Stomach (tissue), 9 donors: ENCODE measurements around the gene HNF4A. TPM values are rescaled to one million over a fixed set of nuclear protein-coding genes. Genes with fewer than 3 reads are reported as not detected.

ENCODE experiments used
- DNase-seq, 2 donors: peaks; one replicate each; pipeline versions ENCODE4 v3.0.0 to v3.0.0-alpha.2; 2013 to 2019
- H3K27ac ChIP-seq, 5 donors: fragments of 200-600 bp in 4 of 5; sonication (generic) in 4 of 5; one replicate each; pipeline ENCODE4 v1.5.1; 2013 to 2019; ENCODE audit warnings: mild to moderate bottlenecking in 1 of 5, moderate library complexity in 1 of 5
- H3K27me3 ChIP-seq, 3 donors: fragments of 200-600 bp; sonication (generic); one replicate each; pipeline ENCODE4 v1.5.1; 2017 to 2019; ENCODE audit warnings: mixed run types in 1 of 3
- H3K36me3 ChIP-seq, 4 donors: fragments of 200-600 bp; sonication (generic); 1 replicate in 3 of 4; 2 replicates in 1 of 4; pipeline ENCODE4 v1.5.1; 2016 to 2019
- H3K4me1 ChIP-seq, 4 donors: fragments of 200-600 bp; sonication (generic); one replicate each; pipeline ENCODE4 v1.5.1; 2016 to 2019
- H3K4me3 ChIP-seq, 4 donors: fragments of 200-600 bp; sonication (generic) in 3 of 4; one replicate each; pipeline ENCODE4 v1.5.1; 2016 to 2019; ENCODE audit warnings: mild to moderate bottlenecking in 1 of 4
- H3K9me3 ChIP-seq, 4 donors: fragments of 200-600 bp; sonication (generic); one replicate each; pipeline ENCODE4 v1.5.1; 2016 to 2019
- CTCF ChIP-seq, 7 experiments: fragments of 450-650 bp in 4 of 7; fragments of 200-600 bp in 3 of 7; sonication (generic) in 3 of 7; IDR thresholded peaks; one replicate each; pipeline ENCODE4 v1.5.1; 2016 to 2019; ENCODE audit warnings: antibody characterized with exemption in 7 of 7, control low read depth in 2 of 7, mild to moderate bottlenecking in 1 of 7
- EP300 ChIP-seq: sonication (generic); formaldehyde crosslinking; IDR thresholded peaks from one replicate; pipeline ENCODE4 v1.6.1; 2017; ENCODE audit warnings: antibody characterized with exemption
- POLR2A ChIP-seq, 4 donors: fragments of 450-650 bp; IDR thresholded peaks; one replicate each; pipeline ENCODE4 v1.6.1; 2016; ENCODE audit warnings: antibody characterized with exemption in 4 of 4, control low read depth in 2 of 4, mild to moderate bottlenecking in 1 of 4, moderate library complexity in 1 of 4
- POLR2AphosphoS5 ChIP-seq, 3 donors: sonication (generic); formaldehyde crosslinking; IDR thresholded peaks; one replicate each; pipeline ENCODE4 v1.6.1; 2016; ENCODE audit warnings: antibody characterized with exemption in 3 of 3
- WGBS, 5 donors: extraction: QIAGEN DNeasy Blood & Tissue Kit in 3 of 5; methylation state at CpG; one replicate each; pipeline versions ENCODE4 v1.1.5 to v1.1.7; 2013 to 2018; 5-methylcytosine and 5-hydroxymethylcytosine counted together
- intact Hi-C: fragments of 100-400 bp; cut with DNase I; formaldehyde crosslinking; loops from one replicate; pipeline ENCODE4 v1.15.1; 2023; ENCODE audit warnings: low total_unique reads
- polyA plus RNA-seq, 3 donors: library from polyadenylated mRNA; stranded (reverse); fragments of 200-250 nt; gene quantifications; one replicate each; pipeline ENCODE4 v1.2.3, GENCODE V29; 2013
- total RNA-seq, 5 donors: library from RNA; depleted of rRNA; stranded (reverse); fragments of >200 nt; gene quantifications; one replicate each; pipeline versions ENCODE4 v1.1.0 to v1.2.3, GENCODE V29; 2014 to 2016
- donor health status: healthy with polysubstance abuse.
- donor health status: Bipolar disorder and iron deficiency.
- donor health status: healthy.

The HNF4A gene
- total and polyA plus RNA-seq, 8 donors: 1.3 to 64.8 (median 23.5) TPM

DNA sequence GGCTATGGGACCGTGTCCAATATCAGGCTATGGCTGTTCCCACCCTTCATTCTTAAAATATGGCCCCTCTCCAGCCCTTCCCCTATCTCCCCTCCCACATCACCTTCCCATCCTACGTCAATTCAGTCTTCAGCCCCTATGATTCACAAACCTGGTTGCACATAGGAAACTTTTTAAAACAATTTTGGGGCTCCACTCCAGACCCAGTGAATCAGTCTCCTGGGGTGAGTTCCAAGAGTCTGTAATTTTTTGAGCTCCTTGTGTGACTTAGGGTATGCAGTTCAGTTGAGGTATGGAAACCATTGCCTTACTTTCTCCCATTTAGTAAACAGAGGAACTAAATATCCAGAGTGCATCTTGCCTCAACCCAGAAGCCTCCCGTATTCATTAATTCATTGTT, 5.5 kb downstream of the HNF4A start:
- intact Hi-C loops: no loop called here
- TF ChIP-seq POLR2AphosphoS5 (IDR thresholded peaks at IDR 0.05) (no peak), POLR2A (IDR thresholded peaks at IDR 0.05) (no peak), EP300 (no peak), CTCF (IDR thresholded peaks at IDR 0.05) (no peak)
- 64 to 87% (median 68%) methylated on average over 3 of the region's 3 CpGs for WGBS, 5 donors

GRCh38 chr20:44362466-44362940, 7.0 kb downstream of the HNF4A start:
- no peak overlapping the region for H3K4me3 ChIP-seq
- TF ChIP-seq POLR2A (IDR thresholded peaks at IDR 0.05): no peak
- TF ChIP-seq EP300: no peak
- TF ChIP-seq CTCF (IDR thresholded peaks at IDR 0.05): no peak
- no peak for TF ChIP-seq POLR2AphosphoS5 (IDR thresholded peaks at IDR 0.05)
- H3K27me3 ChIP-seq: no peaks in the 10 kb centered on the region
- no peak for DNase-seq
- intact Hi-C loops: no loop called here
- H3K9me3 ChIP-seq: no peaks in the 10 kb centered on the region
- no peak overlapping the region for H3K27ac ChIP-seq
- peaks cover 0 to 8% (median 4%) of the 10 kb centered on the region in 4 donors for H3K4me1 ChIP-seq
- H3K36me3 ChIP-seq: no peaks in the 10 kb centered on the region
- 55 to 72% (median 69%) methylated on average over 4 of the region's 4 CpGs for WGBS, 5 donors

More for the DNA sequence above, 5.5 kb downstream of the HNF4A start:
- peaks cover 0 to under 1% (median 0%) of the 10 kb centered on the region in 3 donors for H3K27me3 ChIP-seq
- no peak overlapping the region for H3K27ac ChIP-seq
- no peaks in the 10 kb centered on the region for H3K36me3 ChIP-seq
- peaks cover 5 to 16% (median 11%) of the 10 kb centered on the region in 4 donors for H3K4me1 ChIP-seq
- no peak overlapping the region for H3K4me3 ChIP-seq
- H3K9me3 ChIP-seq: no peaks in the 10 kb centered on the region
- DNase-seq: no peak

DNA sequence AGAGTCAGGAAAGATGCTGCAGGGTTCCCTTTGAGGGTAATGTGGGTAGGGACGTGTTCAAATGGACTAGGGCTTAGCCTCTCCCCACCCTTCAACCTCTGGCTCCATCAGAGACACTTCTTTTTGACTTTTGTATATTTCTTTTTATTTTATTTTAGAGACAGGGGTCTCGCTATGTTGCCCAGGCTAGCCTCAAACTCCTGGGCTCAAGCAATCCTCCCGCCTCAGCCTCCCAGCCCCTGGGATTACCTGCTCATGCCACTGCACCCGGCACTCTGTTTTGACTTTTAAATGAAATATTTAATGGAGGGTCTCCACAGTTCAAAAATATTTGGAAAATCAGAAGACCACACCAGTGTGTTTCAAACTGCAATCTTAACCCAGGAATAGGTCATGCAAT, 8.6 kb downstream of the HNF4A start:
- TF ChIP-seq CTCF (IDR thresholded peaks at IDR 0.05) (no peak), POLR2A (IDR thresholded peaks at IDR 0.05) (no peak), POLR2AphosphoS5 (IDR thresholded peaks at IDR 0.05) (no peak), EP300 (no peak)
- no peaks in the 10 kb centered on the region for H3K9me3 ChIP-seq
- WGBS, 5 donors: 83 to 89% (median 85%) methylated on average over 4 of the region's 4 CpGs
- H3K36me3 ChIP-seq: no peaks in the 10 kb centered on the region
- no peak overlapping the region for H3K4me3 ChIP-seq
- H3K4me1 ChIP-seq: peaks cover 0 to 7% (median 0%) of the 10 kb centered on the region in 4 donors
- H3K27ac ChIP-seq: no peak overlapping the region
- intact Hi-C loops: no loop called here
- H3K27me3 ChIP-seq: no peaks in the 10 kb centered on the region
- no peak for DNase-seq

DNA sequence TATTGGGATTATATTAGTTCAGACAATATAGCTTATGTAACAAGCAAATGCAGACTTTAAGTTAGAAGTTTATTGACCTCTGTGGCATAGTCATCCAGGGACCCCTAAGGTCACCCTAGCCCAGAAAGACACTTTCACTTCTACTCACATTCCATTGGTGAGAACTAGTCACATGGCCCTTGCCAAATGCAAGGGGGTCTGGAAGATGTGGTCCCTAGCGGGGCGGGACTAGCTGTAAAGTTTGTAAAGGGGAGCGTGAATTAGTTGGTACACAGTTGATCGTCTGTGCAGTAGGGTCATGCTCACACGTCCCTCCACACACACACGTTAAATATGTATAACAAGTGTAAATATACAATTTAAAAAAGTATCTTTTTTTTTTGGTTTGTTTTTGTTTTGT, 9.3 kb downstream of the HNF4A start:
- Histone ChIP-seq H3K4me3 (no peak overlapping the region), H3K27me3 (no peaks in the 10 kb centered on the region), H3K4me1 (peaks cover 0 to 12% (median 0%) of the 10 kb centered on the region in 4 donors), H3K9me3 (no peaks in the 10 kb centered on the region), H3K36me3 (no peaks in the 10 kb centered on the region), H3K27ac (no peak overlapping the region)
- WGBS, 5 donors: 87 to 94% (median 91%) methylated on average over 6 of the region's 6 CpGs
- no peak for DNase-seq
- intact Hi-C loops: no loop called here
- no peak for TF ChIP-seq CTCF (IDR thresholded peaks at IDR 0.05)
- TF ChIP-seq EP300: no peak
- TF ChIP-seq POLR2A (IDR thresholded peaks at IDR 0.05): no peak
- TF ChIP-seq POLR2AphosphoS5 (IDR thresholded peaks at IDR 0.05): no peak
